Nephron progenitor cell (in vitro differentiated cells): ENCODE results near the gene IFIT3.

ENCODE experiments used
- DNase-seq: peaks from one replicate; pipeline ENCODE4 v3.0.0; 2021
- H3K27ac Mint-ChIP-seq: 2 replicates; pipeline ENCODE4 v1.8.0; 2021; ENCODE audit warnings: mild to moderate bottlenecking, moderate library complexity, mixed read lengths
- H3K27me3 Mint-ChIP-seq: 2 replicates; pipeline ENCODE4 v1.8.0; 2021; ENCODE audit warnings: mild to moderate bottlenecking, low read depth, mixed read lengths; ENCODE audit not compliant: poor library complexity
- H3K36me3 Mint-ChIP-seq: 2 replicates; pipeline ENCODE4 v1.8.0; 2021; ENCODE audit warnings: low read depth, mixed read lengths
- H3K4me1 Mint-ChIP-seq: 2 replicates; pipeline ENCODE4 v1.8.0; 2021; ENCODE audit warnings: mixed read lengths
- H3K4me3 Mint-ChIP-seq: 2 replicates; pipeline ENCODE4 v1.8.0; 2021; ENCODE audit warnings: mild to moderate bottlenecking, moderate library complexity, mixed read lengths
- H3K9me3 Mint-ChIP-seq: 2 replicates; pipeline ENCODE4 v1.8.0; 2021; ENCODE audit warnings: mild to moderate bottlenecking, moderate library complexity, mixed read lengths
- CTCF ChIP-seq: fragments of 200-600 bp; sonication (generic); IDR thresholded peaks from 2 replicates; pipeline ENCODE4 v1.5.0; 2021; ENCODE audit warnings: antibody characterized with exemption

IFIT3 gene

GRCh38 chr10:89355394-89355931 lies 27.7 kb downstream of the IFIT3 start:
- Mint-ChIP-seq H3K27ac (no peak overlapping the region), H3K4me3 (no peak overlapping the region), H3K9me3 (peaks cover 19% of the 10 kb centered on the region), H3K27me3 (peaks cover 7% of the 10 kb centered on the region), H3K36me3 (peaks cover 12% of the 10 kb centered on the region), H3K4me1 (peaks cover 28% of the 10 kb centered on the region)
- no peak for DNase-seq
- no peak for TF ChIP-seq CTCF

GRCh38 chr10:89357096-89357495 lies 29.3 kb downstream of the IFIT3 start:
- Mint-ChIP-seq H3K9me3 (peaks cover 19% of the 10 kb centered on the region), H3K4me1 (peaks cover 12% of the 10 kb centered on the region), H3K27me3 (peaks cover 10% of the 10 kb centered on the region), H3K36me3 (peaks cover 12% of the 10 kb centered on the region), H3K4me3 (no peak overlapping the region), H3K27ac (no peak overlapping the region)
- TF ChIP-seq CTCF, result no peak
- no peak for DNase-seq

GRCh38 chr10:89357975-89358374 lies 30.2 kb downstream of the IFIT3 start:
- peaks cover 19% of the 10 kb centered on the region for H3K9me3 Mint-ChIP-seq
- DNase-seq, result no peak
- peaks cover 10% of the 10 kb centered on the region for H3K36me3 Mint-ChIP-seq
- peaks cover 3% of the 10 kb centered on the region for H3K4me1 Mint-ChIP-seq
- no peak overlapping the region for H3K27ac Mint-ChIP-seq
- no peak for TF ChIP-seq CTCF
- H3K27me3 Mint-ChIP-seq, result peaks cover 10% of the 10 kb centered on the region
- no peak overlapping the region for H3K4me3 Mint-ChIP-seq

- Mint-ChIP-seq H3K27ac (no peak overlapping the region), H3K4me3 (no peak overlapping the region), H3K27me3 (peaks cover 4% of the 10 kb centered on the region), H3K4me1 (no peaks in the 10 kb centered on the region), H3K9me3 (peaks cover 7% of the 10 kb centered on the region), H3K36me3 (no peaks in the 10 kb centered on the region)
- no peak for TF ChIP-seq CTCF
- DNase-seq, result no peak
These were observed 32.4 kb downstream of the IFIT3 start for GRCh38 chr10:89360157-89360556.

GRCh38 chr10:89362929-89363328 lies 35.1 kb downstream of the IFIT3 start:
- Mint-ChIP-seq H3K36me3 (no peaks in the 10 kb centered on the region), H3K27me3 (peaks cover 4% of the 10 kb centered on the region), H3K4me3 (no peak overlapping the region), H3K9me3 (peaks cover 15% of the 10 kb centered on the region), H3K27ac (no peak overlapping the region), H3K4me1 (peaks cover 6% of the 10 kb centered on the region)
- no peak for DNase-seq
- no peak for TF ChIP-seq CTCF

- H3K36me3 Mint-ChIP-seq, result no peaks in the 10 kb centered on the region
- H3K9me3 Mint-ChIP-seq, result peaks cover 15% of the 10 kb centered on the region
- TF ChIP-seq CTCF, result no peak
- peaks cover 16% of the 10 kb centered on the region for H3K4me1 Mint-ChIP-seq
- H3K4me3 Mint-ChIP-seq, result no peak overlapping the region
- no peak overlapping the region for H3K27ac Mint-ChIP-seq
- no peak for DNase-seq
- peaks cover 4% of the 10 kb centered on the region for H3K27me3 Mint-ChIP-seq
These were observed 36.1 kb downstream of the IFIT3 start for GRCh38 chr10:89363729-89364442.
